WI38 (cell line): ENCODE measurements around the gene PTPRG.

ENCODE experiments used
- H3K4me3 ChIP-seq: 2 replicates; pipeline ENCODE4 v1.5.1; 2011; ENCODE audit warnings: low read depth, mild to moderate bottlenecking, control low read depth, low read length
- TF ChIP-seq, protein P1 (sequence below): IDR thresholded peaks from 2 replicates; pipeline ENCODE4 v1.5.1; 2012; ENCODE audit warnings: low read depth, mild to moderate bottlenecking, control low read depth, low read length

The PTPRG gene

DNA sequence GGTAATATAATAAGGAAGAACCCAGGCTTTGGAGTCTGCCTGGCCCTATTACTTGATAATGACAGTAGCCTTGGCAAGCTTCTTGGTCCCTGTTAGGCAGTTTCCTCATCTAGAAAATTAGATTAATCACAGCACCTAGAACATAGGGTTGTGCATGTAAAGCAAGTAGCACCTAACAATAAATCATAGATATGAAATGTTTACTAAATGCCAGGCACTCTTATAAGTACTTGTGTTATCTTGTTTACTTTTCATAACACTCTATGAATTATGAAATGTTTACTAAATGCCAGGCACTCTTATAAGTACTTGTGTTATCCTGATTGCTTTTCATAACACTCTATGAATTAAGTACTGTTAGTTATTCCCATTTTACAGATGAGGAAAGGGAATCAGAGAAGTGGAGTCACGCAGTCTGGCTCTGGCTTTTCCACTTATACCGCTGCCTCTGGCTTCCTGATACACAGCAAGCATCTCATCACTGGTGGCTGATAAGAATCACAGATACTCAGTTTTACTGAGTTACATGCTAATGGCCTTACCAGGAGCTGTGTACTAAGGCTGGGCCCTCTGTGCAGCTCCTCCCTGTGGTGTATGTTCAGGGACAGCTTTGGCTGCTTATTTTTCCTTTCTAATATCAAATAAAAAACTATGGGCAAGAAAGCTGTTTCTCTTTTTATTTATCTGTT lies 688.6 kb downstream of the PTPRG start:
- TF ChIP-seq, protein P1, sequence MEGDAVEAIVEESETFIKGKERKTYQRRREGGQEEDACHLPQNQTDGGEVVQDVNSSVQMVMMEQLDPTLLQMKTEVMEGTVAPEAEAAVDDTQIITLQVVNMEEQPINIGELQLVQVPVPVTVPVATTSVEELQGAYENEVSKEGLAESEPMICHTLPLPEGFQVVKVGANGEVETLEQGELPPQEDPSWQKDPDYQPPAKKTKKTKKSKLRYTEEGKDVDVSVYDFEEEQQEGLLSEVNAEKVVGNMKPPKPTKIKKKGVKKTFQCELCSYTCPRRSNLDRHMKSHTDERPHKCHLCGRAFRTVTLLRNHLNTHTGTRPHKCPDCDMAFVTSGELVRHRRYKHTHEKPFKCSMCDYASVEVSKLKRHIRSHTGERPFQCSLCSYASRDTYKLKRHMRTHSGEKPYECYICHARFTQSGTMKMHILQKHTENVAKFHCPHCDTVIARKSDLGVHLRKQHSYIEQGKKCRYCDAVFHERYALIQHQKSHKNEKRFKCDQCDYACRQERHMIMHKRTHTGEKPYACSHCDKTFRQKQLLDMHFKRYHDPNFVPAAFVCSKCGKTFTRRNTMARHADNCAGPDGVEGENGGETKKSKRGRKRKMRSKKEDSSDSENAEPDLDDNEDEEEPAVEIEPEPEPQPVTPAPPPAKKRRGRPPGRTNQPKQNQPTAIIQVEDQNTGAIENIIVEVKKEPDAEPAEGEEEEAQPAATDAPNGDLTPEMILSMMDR = no peak
- no peak overlapping the region for H3K4me3 ChIP-seq

- TF ChIP-seq, protein P1 = no peak
- H3K4me3 ChIP-seq = no peak overlapping the region
Observed at GRCh38 chr3:62252438-62253157, 691.2 kb downstream of the PTPRG start.

DNA sequence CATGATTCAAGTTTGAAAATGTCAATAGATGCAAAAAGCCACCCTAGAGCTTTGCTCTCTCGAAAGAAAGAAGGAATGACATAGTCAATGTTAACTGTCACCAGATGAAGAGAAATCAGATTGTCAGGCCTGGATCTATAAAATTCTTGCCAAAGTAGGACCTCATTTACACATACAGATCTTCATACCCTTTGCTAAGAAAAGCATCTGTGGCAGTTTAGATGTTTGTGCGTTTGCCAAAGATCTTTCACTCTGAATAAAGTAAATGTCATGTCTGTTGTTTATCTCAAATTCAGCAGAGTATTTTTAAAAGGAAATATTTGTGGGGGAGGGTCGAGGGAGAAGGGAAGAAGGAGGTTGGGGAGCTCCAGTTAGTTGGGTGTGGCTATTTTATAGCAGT lies 692.6 kb downstream of the PTPRG start:
- no peak overlapping the region for H3K4me3 ChIP-seq
- TF ChIP-seq, protein P1 = no peak

DNA sequence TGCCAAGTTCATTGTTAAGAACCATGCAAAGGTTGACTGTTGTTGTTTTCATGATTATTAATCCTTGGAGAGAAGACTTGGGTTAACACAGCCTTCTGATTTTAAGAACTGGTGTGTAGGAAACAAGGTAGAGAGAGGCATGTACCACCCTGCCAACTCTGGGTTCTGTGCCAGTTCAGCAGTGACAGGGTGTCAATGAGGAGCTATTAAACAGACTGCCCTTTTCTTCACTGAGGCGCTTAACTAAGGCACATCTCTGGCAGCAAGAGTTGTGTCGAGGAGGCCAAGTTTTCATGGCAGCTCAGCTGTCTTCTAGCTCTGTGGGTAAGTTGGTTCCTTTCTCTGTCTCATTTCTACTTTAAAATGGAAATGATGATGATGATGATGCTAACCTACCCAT lies 694.4 kb downstream of the PTPRG start:
- no peak overlapping the region for H3K4me3 ChIP-seq
- TF ChIP-seq, protein P1 = no peak

- H3K4me3 ChIP-seq = no peak overlapping the region
- TF ChIP-seq, protein P1 = no peak
Observed at GRCh38 chr3:62259924-62260323, 698.6 kb downstream of the PTPRG start.

DNA sequence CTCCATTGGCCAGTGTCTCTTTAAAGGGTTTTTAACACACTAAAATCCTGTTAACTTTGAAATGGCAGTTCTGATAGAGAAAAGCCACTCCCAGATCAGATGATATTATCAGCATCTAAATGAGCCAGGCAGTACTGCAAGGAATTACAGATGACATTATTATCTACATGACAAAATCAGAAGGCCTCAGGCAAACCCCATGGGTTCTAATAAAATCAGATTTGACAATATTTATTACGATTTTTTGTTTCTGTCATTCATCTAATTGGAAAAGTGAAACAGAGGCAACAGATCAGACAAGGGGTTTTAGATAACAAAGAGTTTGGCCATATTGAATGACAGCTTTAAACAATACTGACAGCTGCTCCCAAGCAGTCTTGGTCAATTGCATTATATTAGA lies 699.3 kb downstream of the PTPRG start:
- no peak overlapping the region for H3K4me3 ChIP-seq
- TF ChIP-seq, protein P1 = no peak

GRCh38 chr3:62261121-62261520 lies 699.8 kb downstream of the PTPRG start:
- no peak overlapping the region for H3K4me3 ChIP-seq
- TF ChIP-seq, protein P1 = no peak
